HCT116 (cell line): ENCODE data around the gene ADM2. TPM values are rescaled to one million over a fixed set of nuclear protein-coding genes. Genes with fewer than 3 reads are reported as not detected.

Experiments
- ATAC-seq: fragments of 200-7000 bp; cut with Tn5 transposase; 2 replicates; pipeline ENCODE4 v1.9.1; 2020; ENCODE audit warnings: mild to moderate bottlenecking, moderate library complexity
- BruUV-seq: library from RNA; stranded (reverse); fragments of 400-500 nt; replicated peaks from 2 replicates; lab custom pipeline; 2021; lab: Mats Ljungman, UMichigan
- CTCF ChIA-PET: fragments of 300-600 bp; sonication (Branson Sonifier 250); formaldehyde crosslinking; loops from one replicate; lab custom pipeline; 2021; ENCODE audit warnings: antibody characterized with exemption; lab: Charles Lee
- POLR2A ChIA-PET: fragments of 300-600, 350-600 bp; sonication (Branson Sonifier 250); formaldehyde crosslinking; loops from one replicate; lab custom pipeline; 2021; ENCODE audit warnings: antibody characterized with exemption; lab: Charles Lee
- RAD21 ChIA-PET, 2 experiments: fragments of 300-600 bp; sonication (Branson Sonifier 250); formaldehyde crosslinking; loops; one replicate each; lab custom pipeline; 2023; ENCODE audit warnings: low total read pairs in 2 of 2; ENCODE audit not compliant: uncharacterized antibody in 2 of 2, unreplicated experiment in 2 of 2, low non-redundant PET in 1 of 2; lab: Charles Lee
- DNase-seq: peaks from one replicate; pipeline ENCODE4 v3.0.0-alpha.2; 2010; ENCODE audit warnings: low read depth, low spot score
- H2AFZ ChIP-seq: fragments of 200-600 bp; shearing (Covaris generic), sonication (generic); 2 replicates; pipeline ENCODE4 v1.6.1; 2017; ENCODE audit warnings: low read depth, mixed run types, mixed read lengths, antibody characterized with exemption, low read length; ENCODE audit not compliant: poor library complexity, severe bottlenecking
- H3K27ac ChIP-seq: 2 replicates; pipeline ENCODE4 v1.5.1; 2012; ENCODE audit warnings: low read depth, low read length
- H3K27me3 ChIP-seq: fragments of 200-600 bp; sonication (generic); 2 replicates; pipeline ENCODE4 v1.6.1; 2016; ENCODE audit warnings: mixed run types, low read length, mixed read lengths; ENCODE audit not compliant: insufficient read depth
- H3K36me3 ChIP-seq, 2 experiments: fragments of 200-500 bp in 1 of 2; fragments of 200-600 bp in 1 of 2; sonication (Bioruptor generic) in 1 of 2; sonication (generic) in 1 of 2; 2 replicates each; pipeline versions ENCODE4 v1.5.1 to v1.6.1; 2014 to 2016; ENCODE audit warnings: low read length in 2 of 2, inconsistent platforms in 1 of 2, mixed read lengths in 1 of 2, mixed run types in 1 of 2; ENCODE audit not compliant: insufficient read depth in 2 of 2, control insufficient read depth in 1 of 2
- H3K4me1 ChIP-seq, 2 experiments: fragments of 200-600 bp in 1 of 2; sonication (generic) in 1 of 2; 2 replicates each; pipeline versions ENCODE4 v1.5.1 to v1.6.1; 2012 to 2017; ENCODE audit warnings: low read length in 2 of 2, inconsistent platforms in 1 of 2, mild to moderate bottlenecking in 1 of 2, mixed read lengths in 1 of 2, mixed run types in 1 of 2, moderate library complexity in 1 of 2; ENCODE audit not compliant: insufficient read depth in 2 of 2, control insufficient read depth in 1 of 2
- H3K4me2 ChIP-seq: fragments of 200-600 bp; sonication (generic); 2 replicates; pipeline ENCODE4 v1.6.1; 2017; ENCODE audit warnings: mixed run types, low read length, mixed read lengths
- H3K4me3 ChIP-seq, 2 experiments: fragments of 200-600 bp in 1 of 2; sonication (generic) in 1 of 2; replicated peaks in 1 of 2; 2 replicates each; pipeline ENCODE4 v1.5.1; 2011 to 2016; ENCODE audit warnings: low read length in 2 of 2, control low read depth in 1 of 2, low read depth in 1 of 2, mild to moderate bottlenecking in 1 of 2, mixed read lengths in 1 of 2, mixed run types in 1 of 2
- H3K79me2 ChIP-seq: fragments of 200-600 bp; sonication (generic); 2 replicates; pipeline ENCODE4 v1.6.1; 2017; ENCODE audit warnings: mild to moderate bottlenecking, mixed run types, low read length, moderate library complexity, mixed read lengths; ENCODE audit not compliant: insufficient read depth
- H3K9ac ChIP-seq: fragments of 200-600 bp; sonication (generic); 2 replicates; pipeline ENCODE4 v1.6.1; 2016; ENCODE audit warnings: low read length, mixed read lengths
- H3K9me2 ChIP-seq: fragments of 200-600 bp; sonication (generic), shearing (Covaris generic); 2 replicates; pipeline ENCODE4 v1.6.1; 2017; ENCODE audit warnings: mixed run types, mild to moderate bottlenecking, moderate library complexity; ENCODE audit not compliant: insufficient read depth
- H3K9me3 ChIP-seq, 2 experiments: fragments of 200-500 bp in 1 of 2; fragments of 200-600 bp in 1 of 2; sonication (Bioruptor generic) in 1 of 2; sonication (generic) in 1 of 2; 2 replicates each; pipeline ENCODE4 v1.6.1; 2014 to 2017; ENCODE audit warnings: low read length in 2 of 2, mixed read lengths in 2 of 2, inconsistent platforms in 1 of 2, low read depth in 1 of 2, mild to moderate bottlenecking in 1 of 2, mixed run types in 1 of 2, moderate library complexity in 1 of 2; ENCODE audit not compliant: control insufficient read depth in 1 of 2, insufficient read depth in 1 of 2
- H4K20me1 ChIP-seq: fragments of 200-600 bp; sonication (generic), shearing (Covaris generic); 2 replicates; pipeline ENCODE4 v1.6.1; 2017; ENCODE audit warnings: mixed run types, mild to moderate bottlenecking, moderate library complexity; ENCODE audit not compliant: insufficient read depth
- CBX3 ChIP-seq: IDR thresholded peaks from 2 replicates; pipeline ENCODE4 v1.6.1; 2012; ENCODE audit warnings: low read depth
- CEBPB ChIP-seq: IDR thresholded peaks from 2 replicates; pipeline ENCODE4 v1.6.1; 2012; ENCODE audit warnings: low read depth
- POLR2AphosphoS5 ChIP-seq: IDR thresholded peaks from 2 replicates; pipeline ENCODE4 v1.6.1; 2011; ENCODE audit warnings: mild to moderate bottlenecking, low read depth, low read length, moderate library complexity
- RAD21 ChIP-seq: IDR thresholded peaks from 2 replicates; pipeline ENCODE4 v1.6.1; 2012; ENCODE audit warnings: low read depth, mild to moderate bottlenecking
- SP1 ChIP-seq: IDR thresholded peaks from 2 replicates; pipeline ENCODE4 v1.6.1; 2012; ENCODE audit warnings: low read depth
- SRF ChIP-seq: IDR thresholded peaks from 2 replicates; pipeline ENCODE4 v1.6.1; 2012; ENCODE audit warnings: low read depth
- YY1 ChIP-seq: IDR thresholded peaks from 2 replicates; pipeline ENCODE4 v1.6.1; 2011; ENCODE audit warnings: low read length, low read depth, moderate library complexity, mild to moderate bottlenecking; ENCODE audit not compliant: insufficient replicate concordance; ENCODE audit errors: extremely low read depth
- ZFX ChIP-seq: fragments of 450-650 bp; IDR thresholded peaks from 2 replicates; pipeline ENCODE4 v1.6.1; 2017
- intact Hi-C: fragments of 100-400 bp; cut with micrococcal nuclease; formaldehyde crosslinking; loops from 2 replicates; pipeline ENCODE4 v1.10.0; 2022
- total RNA-seq: library from RNA; stranded (reverse); gene quantifications from one replicate; pipeline ENCODE4 v1.2.1, GENCODE V29; 2021; ENCODE audit not compliant: unreplicated experiment
- TF ChIP-seq, protein P1 (sequence below): IDR thresholded peaks from 2 replicates; pipeline ENCODE4 v1.6.1; 2012
- TF ChIP-seq, protein P2 (sequence below): IDR thresholded peaks from 2 replicates; pipeline ENCODE4 v1.6.1; 2012
- TF ChIP-seq, protein P3 (sequence below): IDR thresholded peaks from 2 replicates; pipeline ENCODE4 v1.6.1; 2012; ENCODE audit warnings: low read depth

Gene ADM2
- total RNA-seq, 1 experiment from 2014 or later = 12.8 TPM

DNA sequence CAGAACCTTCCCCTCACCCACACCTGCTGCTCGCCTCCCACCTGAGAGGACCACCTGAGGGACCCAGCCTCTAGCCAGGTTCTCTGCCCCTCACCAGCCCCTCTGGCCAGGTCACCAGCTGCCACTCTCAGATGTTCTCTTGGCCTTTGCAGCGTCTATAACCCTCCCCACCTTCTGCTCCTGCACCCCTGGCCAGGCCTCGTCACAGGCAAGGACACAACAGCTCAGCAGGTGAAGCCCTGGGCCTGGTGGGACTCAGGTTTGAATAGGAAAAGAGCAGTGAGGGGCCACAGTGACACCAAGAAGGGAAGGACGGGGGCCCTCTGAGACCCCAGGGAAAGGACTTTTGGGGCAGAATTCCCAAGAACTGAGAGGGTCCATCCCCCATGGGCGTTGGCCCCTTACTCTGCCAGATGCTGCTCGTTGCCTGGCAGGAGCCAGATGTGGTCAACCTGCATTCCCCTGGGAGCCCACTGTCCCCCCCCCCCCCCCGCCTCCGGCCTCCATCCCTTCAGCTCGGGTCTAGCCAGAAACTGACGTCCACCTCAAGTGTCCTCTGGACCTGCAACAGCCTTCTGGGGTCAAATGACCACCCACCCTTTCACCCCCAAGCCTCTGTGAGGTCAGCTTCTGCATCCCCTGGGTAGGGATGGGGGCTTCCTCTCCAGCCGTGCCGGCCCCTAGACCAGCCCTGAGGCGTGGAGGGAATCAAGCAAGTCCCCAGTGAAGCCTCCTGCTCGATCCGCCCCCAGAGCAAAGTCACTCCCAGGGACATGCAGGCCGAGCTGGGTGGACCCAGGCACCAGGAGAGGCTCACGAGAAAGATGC is 35.2 kb upstream of the ADM2 start:
- no peak overlapping the region; the same call in 1 of the 2 replicates for H3K27ac ChIP-seq
- H3K4me1 ChIP-seq = peaks cover 0 to 4% of the 10 kb centered on the region in 2 experiments; a peak in 2 of 4 replicates
- ChIA-PET RAD21 (no interaction called here), POLR2A (no interaction called here), CTCF (no interaction called here)
- no peak for DNase-seq
- H3K27me3 ChIP-seq = no peaks in the 10 kb centered on the region
- no peak overlapping the region for H2AFZ ChIP-seq
- H3K4me3 ChIP-seq = no peak overlapping the region
- no peaks in the 10 kb centered on the region for H3K79me2 ChIP-seq
- H3K9ac ChIP-seq = no peak overlapping the region
- H3K9me3 ChIP-seq = no peaks in the 10 kb centered on the region
- H3K4me2 ChIP-seq = no peak overlapping the region
- no peaks in the 10 kb centered on the region for H4K20me1 ChIP-seq
- H3K36me3 ChIP-seq = peaks cover 3 to 8% of the 10 kb centered on the region in 2 experiments; a peak in 3 of 4 replicates
- no peaks in the 10 kb centered on the region for H3K9me2 ChIP-seq
- intact Hi-C loops = no loop called here
- BruUV-seq = no TSS peak
- TF ChIP-seq YY1 = no peak
- no peak for TF ChIP-seq CEBPB
- TF ChIP-seq ZFX = no peak
- TF ChIP-seq SP1 = no peak
- no peak for TF ChIP-seq RAD21
- TF ChIP-seq, protein P1, sequence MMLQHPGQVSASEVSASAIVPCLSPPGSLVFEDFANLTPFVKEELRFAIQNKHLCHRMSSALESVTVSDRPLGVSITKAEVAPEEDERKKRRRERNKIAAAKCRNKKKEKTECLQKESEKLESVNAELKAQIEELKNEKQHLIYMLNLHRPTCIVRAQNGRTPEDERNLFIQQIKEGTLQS = no peak
- TF ChIP-seq CBX3 = no peak
- no peak for TF ChIP-seq SRF
- TF ChIP-seq POLR2AphosphoS5 = no peak
- TF ChIP-seq, protein P2, sequence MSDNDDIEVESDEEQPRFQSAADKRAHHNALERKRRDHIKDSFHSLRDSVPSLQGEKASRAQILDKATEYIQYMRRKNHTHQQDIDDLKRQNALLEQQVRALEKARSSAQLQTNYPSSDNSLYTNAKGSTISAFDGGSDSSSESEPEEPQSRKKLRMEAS = no peak
- TF ChIP-seq, protein P3, sequence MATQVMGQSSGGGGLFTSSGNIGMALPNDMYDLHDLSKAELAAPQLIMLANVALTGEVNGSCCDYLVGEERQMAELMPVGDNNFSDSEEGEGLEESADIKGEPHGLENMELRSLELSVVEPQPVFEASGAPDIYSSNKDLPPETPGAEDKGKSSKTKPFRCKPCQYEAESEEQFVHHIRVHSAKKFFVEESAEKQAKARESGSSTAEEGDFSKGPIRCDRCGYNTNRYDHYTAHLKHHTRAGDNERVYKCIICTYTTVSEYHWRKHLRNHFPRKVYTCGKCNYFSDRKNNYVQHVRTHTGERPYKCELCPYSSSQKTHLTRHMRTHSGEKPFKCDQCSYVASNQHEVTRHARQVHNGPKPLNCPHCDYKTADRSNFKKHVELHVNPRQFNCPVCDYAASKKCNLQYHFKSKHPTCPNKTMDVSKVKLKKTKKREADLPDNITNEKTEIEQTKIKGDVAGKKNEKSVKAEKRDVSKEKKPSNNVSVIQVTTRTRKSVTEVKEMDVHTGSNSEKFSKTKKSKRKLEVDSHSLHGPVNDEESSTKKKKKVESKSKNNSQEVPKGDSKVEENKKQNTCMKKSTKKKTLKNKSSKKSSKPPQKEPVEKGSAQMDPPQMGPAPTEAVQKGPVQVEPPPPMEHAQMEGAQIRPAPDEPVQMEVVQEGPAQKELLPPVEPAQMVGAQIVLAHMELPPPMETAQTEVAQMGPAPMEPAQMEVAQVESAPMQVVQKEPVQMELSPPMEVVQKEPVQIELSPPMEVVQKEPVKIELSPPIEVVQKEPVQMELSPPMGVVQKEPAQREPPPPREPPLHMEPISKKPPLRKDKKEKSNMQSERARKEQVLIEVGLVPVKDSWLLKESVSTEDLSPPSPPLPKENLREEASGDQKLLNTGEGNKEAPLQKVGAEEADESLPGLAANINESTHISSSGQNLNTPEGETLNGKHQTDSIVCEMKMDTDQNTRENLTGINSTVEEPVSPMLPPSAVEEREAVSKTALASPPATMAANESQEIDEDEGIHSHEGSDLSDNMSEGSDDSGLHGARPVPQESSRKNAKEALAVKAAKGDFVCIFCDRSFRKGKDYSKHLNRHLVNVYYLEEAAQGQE = no peak
- TF ChIP-seq, all 23 proteins: peak for 0
- no peak for ATAC-seq
